GM12875 (cell line): ENCODE measurements around the gene F11.

Experiments
- H3K4me3 ChIP-seq: one replicate; pipeline ENCODE4 v1.5.1; 2011; ENCODE audit warnings: low read depth, low read length, control low read depth
- TF ChIP-seq, protein P1 (sequence below): IDR thresholded peaks from 2 replicates; pipeline ENCODE4 v1.5.1; 2011; ENCODE audit warnings: low read depth, mild to moderate bottlenecking, control low read depth, inconsistent platforms, low read length, moderate library complexity, borderline replicate concordance; ENCODE audit not compliant: insufficient read depth

Gene F11

DNA sequence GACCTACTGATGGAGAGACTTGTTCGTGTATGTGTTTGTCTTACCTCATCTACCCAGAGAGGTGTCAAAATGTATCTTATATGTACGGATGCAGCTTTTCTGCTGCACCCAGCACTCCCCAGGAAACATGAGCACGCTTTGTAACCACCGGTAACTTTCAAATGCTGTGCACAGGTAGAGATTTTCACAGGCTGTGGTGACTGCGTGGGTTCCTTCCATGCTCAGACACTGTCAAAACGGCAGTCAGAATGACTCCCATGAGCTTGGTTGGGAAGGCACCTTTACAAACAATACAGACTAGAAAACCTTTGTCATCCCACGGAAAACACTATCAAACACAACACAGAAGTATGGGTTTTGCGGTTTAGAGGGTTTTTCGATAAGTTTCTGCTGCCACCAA, 28.2 kb downstream of the F11 start:
- H3K4me3 ChIP-seq: no peak overlapping the region
- TF ChIP-seq, protein P1, sequence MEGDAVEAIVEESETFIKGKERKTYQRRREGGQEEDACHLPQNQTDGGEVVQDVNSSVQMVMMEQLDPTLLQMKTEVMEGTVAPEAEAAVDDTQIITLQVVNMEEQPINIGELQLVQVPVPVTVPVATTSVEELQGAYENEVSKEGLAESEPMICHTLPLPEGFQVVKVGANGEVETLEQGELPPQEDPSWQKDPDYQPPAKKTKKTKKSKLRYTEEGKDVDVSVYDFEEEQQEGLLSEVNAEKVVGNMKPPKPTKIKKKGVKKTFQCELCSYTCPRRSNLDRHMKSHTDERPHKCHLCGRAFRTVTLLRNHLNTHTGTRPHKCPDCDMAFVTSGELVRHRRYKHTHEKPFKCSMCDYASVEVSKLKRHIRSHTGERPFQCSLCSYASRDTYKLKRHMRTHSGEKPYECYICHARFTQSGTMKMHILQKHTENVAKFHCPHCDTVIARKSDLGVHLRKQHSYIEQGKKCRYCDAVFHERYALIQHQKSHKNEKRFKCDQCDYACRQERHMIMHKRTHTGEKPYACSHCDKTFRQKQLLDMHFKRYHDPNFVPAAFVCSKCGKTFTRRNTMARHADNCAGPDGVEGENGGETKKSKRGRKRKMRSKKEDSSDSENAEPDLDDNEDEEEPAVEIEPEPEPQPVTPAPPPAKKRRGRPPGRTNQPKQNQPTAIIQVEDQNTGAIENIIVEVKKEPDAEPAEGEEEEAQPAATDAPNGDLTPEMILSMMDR: no peak

DNA sequence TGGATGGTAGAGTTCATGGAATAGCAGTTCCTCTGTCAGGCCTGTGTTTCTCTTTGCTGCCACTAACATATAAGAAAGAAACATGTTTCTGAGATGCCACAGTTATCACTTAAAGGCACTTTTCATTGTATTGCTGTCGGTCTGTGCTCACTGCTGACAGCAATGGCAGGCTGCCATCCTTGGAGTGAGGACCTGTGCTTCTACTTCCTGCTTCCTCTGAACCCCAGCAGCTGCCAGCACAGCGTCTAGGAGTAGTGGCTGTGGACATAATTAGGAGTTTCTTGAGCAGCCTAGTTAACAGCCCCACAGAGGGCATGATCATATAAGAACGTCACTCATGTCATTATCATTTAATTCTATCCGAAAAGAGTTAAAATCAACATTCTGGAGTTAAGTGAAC, 30.5 kb downstream of the F11 start:
- TF ChIP-seq, protein P1: no peak
- no peak overlapping the region for H3K4me3 ChIP-seq

DNA sequence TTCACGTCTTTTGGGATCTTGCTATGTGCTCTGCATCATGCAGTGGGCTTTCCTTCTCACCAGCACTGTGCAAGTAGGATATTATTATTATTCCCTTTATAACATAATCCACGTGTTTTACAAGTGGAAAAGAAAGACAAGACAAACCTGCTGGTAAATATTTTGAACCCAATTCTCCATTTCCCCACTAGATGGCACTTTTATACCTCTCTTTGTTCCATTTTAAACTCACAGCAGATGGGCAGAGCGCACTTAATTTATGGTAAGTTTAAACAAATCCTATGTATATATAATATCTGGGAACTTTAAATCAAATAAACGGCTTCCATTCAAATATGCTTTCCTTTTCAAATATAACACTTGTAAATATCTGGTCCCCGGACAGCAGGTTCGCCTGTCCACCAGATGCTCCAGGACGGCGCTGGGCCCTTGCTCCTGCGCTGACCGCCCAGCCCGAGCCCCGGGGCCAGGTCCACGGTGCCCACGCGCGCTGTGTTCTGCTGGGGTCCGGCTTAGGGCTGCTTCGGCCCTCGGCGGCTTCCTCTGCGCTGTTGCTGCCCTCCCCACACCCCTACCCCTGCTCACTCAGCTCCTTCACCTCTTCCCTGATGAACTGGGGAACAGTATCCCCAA, 31.1 kb downstream of the F11 start:
- no peak overlapping the region for H3K4me3 ChIP-seq
- TF ChIP-seq, protein P1: peak; percentile 10; the same call in 1 of the 2 replicates

DNA sequence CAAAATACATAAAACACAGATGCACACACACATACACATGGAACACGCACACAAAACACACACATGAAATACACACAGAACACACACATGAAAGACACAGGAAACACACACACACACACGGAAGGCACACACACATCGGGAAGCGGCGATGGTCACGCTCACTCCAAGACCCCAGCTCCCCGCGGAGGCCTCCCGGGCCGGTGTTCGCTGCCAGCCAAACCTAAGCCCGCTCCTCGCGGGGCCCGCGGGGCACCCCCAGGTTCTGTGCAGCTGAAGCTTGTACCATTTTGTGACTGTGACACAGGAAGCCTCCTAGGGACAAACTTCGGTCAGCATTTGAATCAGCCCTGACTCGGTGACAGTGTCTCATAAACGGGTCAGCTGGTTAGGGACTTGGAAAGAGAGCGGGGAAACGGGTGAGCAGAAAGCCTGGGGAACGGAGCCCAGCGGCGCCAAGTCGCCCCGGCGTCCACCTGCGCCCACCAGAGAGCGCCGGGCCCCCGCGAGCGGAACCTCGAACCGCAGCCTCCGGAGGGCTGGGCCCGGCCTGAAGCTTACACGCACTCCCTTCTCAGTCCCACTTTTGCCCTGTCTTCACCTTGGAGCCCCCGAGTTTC, 32.1 kb downstream of the F11 start:
- H3K4me3 ChIP-seq: no peak overlapping the region
- TF ChIP-seq, protein P1: no peak

DNA sequence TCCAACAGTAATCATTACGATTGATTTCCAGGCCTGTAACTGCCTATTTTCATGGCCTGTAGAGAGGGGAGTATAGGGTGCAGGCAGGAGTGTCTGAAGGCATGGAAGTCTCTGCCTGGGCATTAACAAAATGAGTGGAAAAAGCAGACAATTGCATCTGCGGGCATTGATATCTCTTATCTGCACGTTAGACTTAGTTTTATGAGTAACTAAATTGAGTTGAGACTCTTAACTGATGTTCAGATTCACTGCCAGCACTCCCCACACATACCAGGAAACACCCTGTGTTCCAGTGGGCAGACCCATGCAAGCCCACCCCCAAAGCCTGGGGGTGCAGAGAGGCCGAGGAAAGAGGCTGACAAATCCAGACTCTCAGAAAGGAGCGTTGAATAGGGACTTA, 33.3 kb downstream of the F11 start:
- TF ChIP-seq, protein P1: no peak
- no peak overlapping the region for H3K4me3 ChIP-seq

DNA sequence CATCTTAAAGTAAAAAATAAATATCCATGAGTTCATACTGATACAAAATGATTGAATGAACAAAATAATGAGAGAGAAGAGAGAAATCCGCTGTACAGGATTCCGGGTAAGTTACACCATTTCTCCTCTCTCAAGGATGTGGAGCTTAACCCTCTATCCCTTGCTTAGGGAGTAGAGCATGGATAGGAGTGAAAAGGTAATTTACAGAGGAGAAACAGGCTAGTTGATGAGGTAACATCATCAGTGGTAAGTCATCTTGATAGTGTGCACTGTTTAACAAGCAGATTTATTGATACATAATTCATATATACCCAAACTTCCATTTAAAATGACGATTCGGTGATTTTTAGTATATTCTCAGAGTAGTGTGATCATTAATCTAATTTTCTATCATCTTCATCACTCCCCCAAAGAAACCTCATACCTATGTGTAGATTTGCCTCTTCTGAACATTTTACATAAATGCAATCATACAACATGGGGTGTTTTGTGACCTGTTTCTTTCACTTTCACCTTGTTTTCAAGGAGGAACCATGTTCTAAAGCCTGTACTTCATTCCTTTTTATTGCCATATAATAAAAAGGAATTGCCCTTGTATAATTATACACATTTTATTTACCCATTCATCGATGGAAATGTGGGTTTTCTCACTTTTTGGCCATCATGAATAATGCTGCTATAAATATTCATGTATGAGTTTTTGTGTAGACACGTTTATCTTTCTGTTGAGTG, 34.8 kb downstream of the F11 start:
- TF ChIP-seq, protein P1: no peak
- H3K4me3 ChIP-seq: no peak overlapping the region

DNA sequence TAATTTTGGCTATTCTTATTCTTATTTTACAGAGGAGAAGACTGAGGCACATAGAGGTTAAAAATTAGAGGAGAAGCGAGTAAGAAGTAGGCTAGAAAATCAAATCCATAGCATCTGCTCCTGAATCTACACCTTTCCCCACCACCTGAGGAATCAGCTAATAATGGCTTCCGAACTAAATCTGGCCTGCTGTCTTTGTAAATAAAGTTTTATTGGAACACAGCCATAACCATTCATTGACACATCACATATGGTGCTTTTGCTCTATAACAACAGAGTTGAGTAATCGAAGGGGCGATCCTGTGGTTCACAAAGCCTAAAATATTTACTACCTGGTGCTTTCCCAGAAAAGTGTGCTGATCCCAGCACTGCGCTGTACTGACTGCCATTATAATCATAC, 38.2 kb downstream of the F11 start:
- TF ChIP-seq, protein P1: no peak
- H3K4me3 ChIP-seq: no peak overlapping the region
